PC-9 (cell line): ENCODE results near the gene KRT76. TPM values are rescaled to one million over a fixed set of nuclear protein-coding genes. Genes with fewer than 3 reads are reported as not detected.

Experiments used
- BruUV-seq: library from RNA; stranded (reverse); fragments of 400-500 nt; replicated peaks from 2 replicates; lab custom pipeline; 2021; lab: Mats Ljungman, UMichigan
- CTCF ChIA-PET: fragments of 300-600 bp; sonication (Branson Sonifier 250); formaldehyde crosslinking; loops from one replicate; lab custom pipeline; 2022; ENCODE audit warnings: antibody characterized with exemption; lab: Charles Lee
- POLR2A ChIA-PET: fragments of 300-600 bp; sonication (Branson Sonifier 250); formaldehyde crosslinking; loops from one replicate; lab custom pipeline; 2022; ENCODE audit warnings: antibody characterized with exemption; ENCODE audit not compliant: unreplicated experiment; lab: Charles Lee
- DNase-seq, 2 experiments: peaks; one replicate each; pipeline versions ENCODE4 v3.0.0 to v3.0.0-alpha.2; 2015 to 2022; ENCODE audit warnings: mixed read lengths in 1 of 2
- H2AFZ ChIP-seq: fragments of 200-600 bp; sonication (generic); 2 replicates; pipeline ENCODE4 v1.8.1; 2017; ENCODE audit warnings: antibody characterized with exemption
- H3F3A ChIP-seq: fragments of 200-600 bp; sonication (generic); 2 replicates; pipeline ENCODE4 v1.8.1; 2017; ENCODE audit warnings: antibody characterized with exemption, mild to moderate bottlenecking, low read depth; ENCODE audit not compliant: insufficient read depth
- H3K27ac ChIP-seq: fragments of 200-600 bp; sonication (generic); 2 replicates; pipeline ENCODE4 v1.6.1; 2016; ENCODE audit warnings: mixed run types
- H3K27me3 ChIP-seq: fragments of 200-600 bp; sonication (generic); 2 replicates; pipeline ENCODE4 v1.6.1; 2016; ENCODE audit warnings: low read depth, mixed run types; ENCODE audit not compliant: insufficient read depth
- H3K36me3 ChIP-seq: fragments of 200-600 bp; sonication (generic); 2 replicates; pipeline ENCODE4 v1.6.1; 2016; ENCODE audit warnings: low read depth, mixed run types
- H3K4me1 ChIP-seq: fragments of 200-600 bp; sonication (generic); replicated peaks from 2 replicates; pipeline ENCODE4 v1.6.1; 2016; ENCODE audit warnings: mixed run types; ENCODE audit not compliant: insufficient read depth
- H3K4me2 ChIP-seq: fragments of 200-600 bp; sonication (generic); 2 replicates; pipeline ENCODE4 v1.6.1; 2017; ENCODE audit warnings: mixed run types
- H3K4me3 ChIP-seq: fragments of 200-600 bp; sonication (generic); 2 replicates; pipeline ENCODE4 v1.6.1; 2016; ENCODE audit warnings: mixed run types
- H3K79me2 ChIP-seq: fragments of 200-600 bp; sonication (generic); 2 replicates; pipeline ENCODE4 v1.6.1; 2017; ENCODE audit warnings: low read depth, mixed run types
- H3K9me2 ChIP-seq: fragments of 200-600 bp; sonication (generic); 2 replicates; pipeline ENCODE4 v1.8.1; 2017; ENCODE audit warnings: mild to moderate bottlenecking; ENCODE audit not compliant: insufficient read depth
- H3K9me3 ChIP-seq: fragments of 200-600 bp; sonication (generic); 2 replicates; pipeline ENCODE4 v1.8.1; 2016; ENCODE audit warnings: low read depth; ENCODE audit not compliant: insufficient read depth
- H4K20me1 ChIP-seq: fragments of 200-600 bp; sonication (generic); 2 replicates; pipeline ENCODE4 v1.8.1; 2017; ENCODE audit not compliant: insufficient read depth
- EZH2 ChIP-seq: fragments of 200-600 bp; sonication (generic); IDR thresholded peaks from 2 replicates; pipeline ENCODE4 v1.8.0; 2017; ENCODE audit warnings: antibody characterized with exemption, low read depth
- intact Hi-C: fragments of 100-400 bp; cut with micrococcal nuclease; formaldehyde crosslinking; loops from one replicate; pipeline ENCODE4 v1.10.0; 2022; ENCODE audit not compliant: unreplicated experiment
- total RNA-seq: library from RNA; stranded (reverse); gene quantifications from 2 replicates; pipeline ENCODE4 v1.2.3, GENCODE V29; 2021
- TF ChIP-seq, protein P1 (sequence below): fragments of 200-600 bp; sonication (generic); conservative IDR thresholded peaks from 2 replicates; pipeline ENCODE4 v1.6.1; 2017; ENCODE audit warnings: mixed run types, antibody characterized with exemption, mild to moderate bottlenecking, moderate library complexity

The KRT76 gene
- total RNA-seq, 1 experiment from 2014 or later, result not detected

DNA sequence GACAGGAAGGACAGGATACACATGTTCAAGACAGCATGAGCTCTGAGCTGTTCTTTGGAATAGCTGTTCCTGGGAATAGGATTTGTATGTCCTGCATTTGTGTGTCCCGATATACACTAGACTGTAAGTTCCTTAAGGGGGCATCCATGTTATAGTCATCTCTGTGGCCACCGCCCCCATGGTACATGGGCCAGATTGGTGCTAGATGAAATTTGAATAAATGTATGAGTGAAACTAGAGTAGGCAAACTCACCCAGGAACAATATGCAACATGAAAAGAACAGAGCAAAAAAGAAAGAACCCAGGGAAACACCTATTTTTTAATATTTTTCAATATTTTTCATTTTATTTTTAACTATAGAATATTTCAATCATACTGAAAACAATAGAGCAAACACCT, 48.8 kb downstream of the KRT76 start:
- H3K4me2 ChIP-seq, result no peak overlapping the region
- CTCF ChIA-PET, result no interaction called here
- H3K36me3 ChIP-seq, result no peaks in the 10 kb centered on the region
- peaks cover 45% of the 10 kb centered on the region for H3K27me3 ChIP-seq
- no peak overlapping the region for H3K27ac ChIP-seq
- intact Hi-C loops, result no loop called here
- no peak for TF ChIP-seq EZH2
- TF ChIP-seq, protein P1, sequence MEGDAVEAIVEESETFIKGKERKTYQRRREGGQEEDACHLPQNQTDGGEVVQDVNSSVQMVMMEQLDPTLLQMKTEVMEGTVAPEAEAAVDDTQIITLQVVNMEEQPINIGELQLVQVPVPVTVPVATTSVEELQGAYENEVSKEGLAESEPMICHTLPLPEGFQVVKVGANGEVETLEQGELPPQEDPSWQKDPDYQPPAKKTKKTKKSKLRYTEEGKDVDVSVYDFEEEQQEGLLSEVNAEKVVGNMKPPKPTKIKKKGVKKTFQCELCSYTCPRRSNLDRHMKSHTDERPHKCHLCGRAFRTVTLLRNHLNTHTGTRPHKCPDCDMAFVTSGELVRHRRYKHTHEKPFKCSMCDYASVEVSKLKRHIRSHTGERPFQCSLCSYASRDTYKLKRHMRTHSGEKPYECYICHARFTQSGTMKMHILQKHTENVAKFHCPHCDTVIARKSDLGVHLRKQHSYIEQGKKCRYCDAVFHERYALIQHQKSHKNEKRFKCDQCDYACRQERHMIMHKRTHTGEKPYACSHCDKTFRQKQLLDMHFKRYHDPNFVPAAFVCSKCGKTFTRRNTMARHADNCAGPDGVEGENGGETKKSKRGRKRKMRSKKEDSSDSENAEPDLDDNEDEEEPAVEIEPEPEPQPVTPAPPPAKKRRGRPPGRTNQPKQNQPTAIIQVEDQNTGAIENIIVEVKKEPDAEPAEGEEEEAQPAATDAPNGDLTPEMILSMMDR, result no peak
- H3K4me3 ChIP-seq, result no peak overlapping the region
- POLR2A ChIA-PET, result no interaction called here
- no peaks in the 10 kb centered on the region for H3K4me1 ChIP-seq
- no peaks in the 10 kb centered on the region for H3K9me3 ChIP-seq
- no peaks in the 10 kb centered on the region for H3K9me2 ChIP-seq
- BruUV-seq, result no TSS peak
- H3K79me2 ChIP-seq, result no peaks in the 10 kb centered on the region
- DNase-seq, result no peak
- no peak overlapping the region for H2AFZ ChIP-seq
- H3F3A ChIP-seq, result no peaks in the 10 kb centered on the region
- H4K20me1 ChIP-seq, result no peaks in the 10 kb centered on the region

DNA sequence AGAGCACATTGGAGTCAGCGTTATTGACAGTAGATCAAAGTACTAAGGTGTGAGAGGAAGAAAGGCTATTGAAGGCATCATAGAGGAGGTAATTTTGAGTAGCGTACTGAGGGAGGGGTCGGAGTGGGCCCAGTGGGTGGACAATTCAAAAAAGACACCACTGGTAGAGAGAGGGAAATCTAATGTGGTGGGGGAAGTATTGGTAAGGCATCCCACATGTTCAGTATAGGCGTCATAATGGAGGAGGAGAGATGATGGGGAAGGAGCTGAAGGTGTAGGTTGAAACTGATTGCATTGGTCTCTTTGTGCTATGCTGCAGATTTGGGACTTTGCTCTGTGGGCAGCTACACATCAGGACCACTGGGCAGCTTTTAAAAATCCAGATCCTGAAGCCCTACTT, 50.1 kb downstream of the KRT76 start:
- Histone ChIP-seq H2AFZ (no peak overlapping the region), H3K9me2 (no peaks in the 10 kb centered on the region), H4K20me1 (no peaks in the 10 kb centered on the region), H3K27ac (no peak overlapping the region), H3K4me1 (no peaks in the 10 kb centered on the region), H3F3A (no peaks in the 10 kb centered on the region), H3K4me2 (no peak overlapping the region), H3K79me2 (no peaks in the 10 kb centered on the region), H3K27me3 (peaks cover 31% of the 10 kb centered on the region), H3K9me3 (no peaks in the 10 kb centered on the region), H3K4me3 (no peak overlapping the region), H3K36me3 (no peaks in the 10 kb centered on the region)
- POLR2A ChIA-PET, result no interaction called here
- no TSS peak for BruUV-seq
- CTCF ChIA-PET, result no interaction called here
- intact Hi-C loops, result no loop called here
- TF ChIP-seq, protein P1, result no peak
- no peak for TF ChIP-seq EZH2
- no peak for DNase-seq

DNA sequence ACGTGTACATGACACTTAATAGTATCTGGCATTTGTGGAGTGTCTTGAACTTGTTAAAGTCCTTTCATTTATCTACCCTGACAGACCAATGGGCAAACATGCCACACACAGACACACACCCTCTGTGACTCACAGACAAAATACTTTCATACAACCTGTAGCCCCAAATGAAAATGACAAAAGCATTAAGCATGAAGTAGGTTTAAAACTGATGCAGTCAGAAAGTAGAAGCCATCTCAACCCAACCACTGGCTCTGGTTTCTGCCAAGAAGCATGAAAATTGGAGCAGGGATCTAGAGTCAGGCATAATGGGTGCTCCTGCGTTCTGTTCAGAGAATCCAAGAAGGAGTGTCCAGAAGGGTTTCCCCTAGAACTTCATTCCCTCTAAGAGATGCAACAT, 50.7 kb downstream of the KRT76 start:
- H4K20me1 ChIP-seq, result no peaks in the 10 kb centered on the region
- no TSS peak for BruUV-seq
- H2AFZ ChIP-seq, result no peak overlapping the region
- H3K27me3 ChIP-seq, result peaks cover 26% of the 10 kb centered on the region
- H3K4me2 ChIP-seq, result no peak overlapping the region
- DNase-seq, result no peak
- no peaks in the 10 kb centered on the region for H3F3A ChIP-seq
- H3K79me2 ChIP-seq, result no peaks in the 10 kb centered on the region
- H3K9me2 ChIP-seq, result no peaks in the 10 kb centered on the region
- ChIA-PET CTCF (no interaction called here), POLR2A (no interaction called here)
- no peaks in the 10 kb centered on the region for H3K36me3 ChIP-seq
- H3K27ac ChIP-seq, result no peak overlapping the region
- H3K9me3 ChIP-seq, result no peaks in the 10 kb centered on the region
- H3K4me1 ChIP-seq, result no peaks in the 10 kb centered on the region
- no peak for TF ChIP-seq EZH2
- TF ChIP-seq, protein P1, result no peak
- H3K4me3 ChIP-seq, result no peak overlapping the region
- intact Hi-C loops, result no loop called here
